H1 (cell line): ENCODE data around the gene TMEM164. TPM values are rescaled to one million over a fixed set of nuclear protein-coding genes. Genes with fewer than 3 reads are reported as not detected.

Source experiments
- CTCF ChIA-PET: fragments of 300-600 bp; sonication (Branson Sonifier 250); formaldehyde crosslinking; loops from one replicate; lab custom pipeline; 2021; ENCODE audit not compliant: partially characterized antibody; lab: Charles Lee
- POLR2A ChIA-PET: fragments of 300-600 bp; sonication (Branson Sonifier 250); formaldehyde crosslinking; loops from one replicate; lab custom pipeline; 2021; ENCODE audit warnings: inconsistent platforms; ENCODE audit not compliant: partially characterized antibody; lab: Charles Lee
- DNase-seq, 2 experiments: peaks; one replicate each; pipeline versions ENCODE4 v3.0.0 to v3.0.0-alpha.2; 2010 to 2022; ENCODE audit warnings: low spot score in 2 of 2, low read depth in 1 of 2, mixed read lengths in 1 of 2
- FAIRE-seq: peaks from 2 replicates; lab custom pipeline; 2011; peaks lifted over from hg19 to GRCh38; lab: Jason Lieb, UNC
- H2AFZ ChIP-seq: 2 replicates; pipeline ENCODE4 v1.8.1; 2012; ENCODE audit warnings: low read length, inconsistent platforms
- H2AK5ac ChIP-seq: 2 replicates; pipeline ENCODE4 v1.6.1; 2013; ENCODE audit warnings: low read depth, low read length
- H2BK120ac ChIP-seq: replicated peaks from 2 replicates; pipeline ENCODE3; 2013; ENCODE audit warnings: low read depth, low read length, inconsistent platforms
- H2BK12ac ChIP-seq: 2 replicates; pipeline ENCODE4 v1.6.1; 2013; ENCODE audit warnings: low read depth, low read length
- H2BK15ac ChIP-seq: 2 replicates; pipeline ENCODE4 v1.6.1; 2013; ENCODE audit warnings: low read length
- H2BK20ac ChIP-seq: 2 replicates; pipeline ENCODE4 v1.6.1; 2013; ENCODE audit warnings: low read length
- H2BK5ac ChIP-seq: 2 replicates; pipeline ENCODE4 v1.6.1; 2013; ENCODE audit warnings: low read depth, low read length
- H3K14ac ChIP-seq: 2 replicates; pipeline ENCODE4 v1.6.1; 2013; ENCODE audit warnings: inconsistent platforms; ENCODE audit not compliant: insufficient read length
- H3K18ac ChIP-seq: 2 replicates; pipeline ENCODE4 v1.6.1; 2013; ENCODE audit warnings: low read length; ENCODE audit errors: extremely low read depth
- H3K23ac ChIP-seq: 2 replicates; pipeline ENCODE4 v1.6.1; 2013; ENCODE audit warnings: inconsistent platforms; ENCODE audit not compliant: insufficient read length
- H3K23me2 ChIP-seq: 2 replicates; pipeline ENCODE4 v1.6.1; 2013; ENCODE audit warnings: low read depth, low read length
- H3K27ac ChIP-seq: 2 replicates; pipeline ENCODE4 v1.6.1; 2011; ENCODE audit warnings: low read depth, low read length, inconsistent platforms
- H3K27me3 ChIP-seq, 4 experiments: replicated peaks in 1 of 4; 1 replicate in 1 of 4; 2 replicates in 3 of 4; pipeline versions ENCODE4 v1.6.1 to v1.8.1; 2011 to 2013; ENCODE audit warnings: low read length in 3 of 4, mild to moderate bottlenecking in 3 of 4, inconsistent platforms in 2 of 4, mixed read lengths in 2 of 4, moderate library complexity in 1 of 4; ENCODE audit not compliant: control insufficient read depth in 3 of 4, insufficient read depth in 3 of 4; ENCODE audit errors: extremely low read depth in 1 of 4
- H3K36me3 ChIP-seq, 4 experiments: 2 replicates each; pipeline versions ENCODE4 v1.6.1 to v1.8.1; 2011 to 2013; ENCODE audit warnings: mild to moderate bottlenecking in 4 of 4, low read length in 3 of 4, moderate library complexity in 2 of 4, control low read depth in 1 of 4, inconsistent platforms in 1 of 4; ENCODE audit not compliant: insufficient read depth in 4 of 4, control insufficient read depth in 2 of 4
- H3K4ac ChIP-seq: replicated peaks from 2 replicates; pipeline ENCODE3; 2013; ENCODE audit warnings: low read length, low read depth, mixed read lengths, inconsistent platforms; ENCODE audit not compliant: insufficient read length
- H3K4me1 ChIP-seq, 4 experiments: replicated peaks in 1 of 4; 1 replicate in 1 of 4; 2 replicates in 3 of 4; pipeline versions ENCODE4 v1.6.1 to v1.8.1; 2011 to 2013; ENCODE audit warnings: low read length in 3 of 4, inconsistent platforms in 2 of 4, mixed read lengths in 1 of 4; ENCODE audit not compliant: insufficient read depth in 4 of 4, control insufficient read depth in 3 of 4
- H3K4me2 ChIP-seq, 2 experiments: 2 replicates each; pipeline versions ENCODE4 v1.6.1 to v1.8.1; 2011 to 2013; ENCODE audit warnings: low read depth in 2 of 2, low read length in 2 of 2, control low read depth in 1 of 2, inconsistent platforms in 1 of 2, mild to moderate bottlenecking in 1 of 2; ENCODE audit not compliant: insufficient read depth in 1 of 2
- H3K4me3 ChIP-seq, 4 experiments: fragments of 200-600, 300-600 bp in 1 of 4; sonication (generic), shearing (Covaris generic), sonication (Bioruptor Twin) in 1 of 4; 2 replicates each; pipeline versions ENCODE4 v1.5.1 to v1.8.1; 2011 to 2016; ENCODE audit warnings: low read length in 4 of 4, low read depth in 3 of 4, control low read depth in 2 of 4, inconsistent platforms in 2 of 4, mild to moderate bottlenecking in 2 of 4, mixed read lengths in 1 of 4, moderate library complexity in 1 of 4; ENCODE audit not compliant: insufficient read depth in 2 of 4; ENCODE audit errors: extremely low read depth in 1 of 4
- H3K56ac ChIP-seq: replicated peaks from 2 replicates; pipeline ENCODE3; 2013; ENCODE audit warnings: low read depth, mild to moderate bottlenecking, mixed read lengths, low read length, inconsistent platforms; ENCODE audit not compliant: insufficient read length
- H3K79me1 ChIP-seq: 2 replicates; pipeline ENCODE4 v1.6.1; 2013; ENCODE audit warnings: low read depth, low read length, control low read depth
- H3K79me2 ChIP-seq, 2 experiments: 2 replicates each; pipeline versions ENCODE4 v1.6.1 to v1.8.1; 2012 to 2013; ENCODE audit warnings: low read length in 2 of 2, mild to moderate bottlenecking in 2 of 2, inconsistent platforms in 1 of 2; ENCODE audit not compliant: insufficient read depth in 2 of 2, control insufficient read depth in 1 of 2
- H3K9ac ChIP-seq, 4 experiments: replicated peaks in 1 of 4; 1 replicate in 1 of 4; 2 replicates in 3 of 4; pipeline versions ENCODE4 v1.6.1 to v1.8.1; 2011 to 2013; ENCODE audit warnings: low read depth in 3 of 4, low read length in 3 of 4, control low read depth in 2 of 4, mild to moderate bottlenecking in 2 of 4, moderate library complexity in 2 of 4, inconsistent platforms in 1 of 4; ENCODE audit errors: extremely low read depth in 1 of 4
- H3K9me3 ChIP-seq, 2 experiments: 2 replicates each; pipeline versions ENCODE4 v1.6.1 to v1.8.1; 2012 to 2013; ENCODE audit warnings: mild to moderate bottlenecking in 2 of 2, moderate library complexity in 2 of 2, control low read depth in 1 of 2, inconsistent platforms in 1 of 2, low read depth in 1 of 2, low read length in 1 of 2, mixed read lengths in 1 of 2; ENCODE audit not compliant: insufficient read depth in 2 of 2
- H4K20me1 ChIP-seq, 2 experiments: replicated peaks in 1 of 2; 2 replicates each; pipeline versions ENCODE3 to v1.8.1; 2011 to 2013; ENCODE audit warnings: inconsistent platforms in 2 of 2, low read length in 2 of 2, mild to moderate bottlenecking in 1 of 2; ENCODE audit not compliant: insufficient read depth in 2 of 2, control insufficient read depth in 1 of 2
- H4K5ac ChIP-seq: 2 replicates; pipeline ENCODE4 v1.6.1; 2013; ENCODE audit warnings: low read length, low read depth, mixed read lengths, inconsistent platforms; ENCODE audit not compliant: insufficient read length
- H4K8ac ChIP-seq: 2 replicates; pipeline ENCODE4 v1.8.0; 2013; ENCODE audit warnings: mild to moderate bottlenecking, moderate library complexity, low read length, inconsistent platforms; ENCODE audit not compliant: insufficient read depth; ENCODE audit errors: extremely low read depth
- H4K91ac ChIP-seq: replicated peaks from 2 replicates; pipeline ENCODE3; 2013; ENCODE audit warnings: low read length, mixed read lengths, inconsistent platforms; ENCODE audit not compliant: insufficient read length
- BCL11A ChIP-seq, 2 experiments: IDR thresholded peaks; one replicate each; pipeline ENCODE4 v1.6.1; 2011; ENCODE audit warnings: low read depth in 2 of 2, low read length in 2 of 2, mild to moderate bottlenecking in 2 of 2
- CHD2 ChIP-seq: IDR thresholded peaks from 2 replicates; pipeline ENCODE4 v1.6.1; 2012; ENCODE audit warnings: low read length, improper control_type of control experiment
- EZH2 ChIP-seq: fragments of 200-600 bp; sonication (generic); IDR thresholded peaks from 2 replicates; pipeline ENCODE4 v1.7.1; 2012; ENCODE audit warnings: low read depth, mild to moderate bottlenecking, moderate library complexity, low read length, inconsistent platforms; ENCODE audit not compliant: severe bottlenecking
- GABPA ChIP-seq: IDR thresholded peaks from 2 replicates; pipeline ENCODE4 v1.6.1; 2011; ENCODE audit warnings: mild to moderate bottlenecking, low read length, moderate library complexity, borderline replicate concordance; ENCODE audit not compliant: insufficient read depth
- NANOG ChIP-seq: IDR thresholded peaks from 2 replicates; pipeline ENCODE4 v1.6.1; 2011; ENCODE audit warnings: low read length, low read depth, mild to moderate bottlenecking, inconsistent platforms; ENCODE audit not compliant: insufficient read depth, poor library complexity, severe bottlenecking
- RXRA ChIP-seq: IDR thresholded peaks from 2 replicates; pipeline ENCODE4 v1.6.1; 2011; ENCODE audit warnings: low read depth, mild to moderate bottlenecking, low read length, moderate library complexity; ENCODE audit not compliant: insufficient read depth
- SAP30 ChIP-seq: fragments of 300-600 bp; sonication (generic); IDR thresholded peaks from 2 replicates; pipeline ENCODE4 v1.7.1; 2012; ENCODE audit warnings: low read length, moderate library complexity, mild to moderate bottlenecking, inconsistent platforms; ENCODE audit not compliant: insufficient read depth, insufficient replicate concordance
- TAF7 ChIP-seq: optimal IDR thresholded peaks from 2 replicates; pipeline ENCODE3; 2011; ENCODE audit warnings: low read depth, mild to moderate bottlenecking, inconsistent platforms, low read length, moderate library complexity, borderline replicate concordance
- TCF12 ChIP-seq: IDR thresholded peaks from 2 replicates; pipeline ENCODE4 v1.6.1; 2011; ENCODE audit warnings: low read depth, mild to moderate bottlenecking, low read length
- WGBS, 2 experiments: shearing (Covaris generic) in 1 of 2; methylation state at CpG; one replicate each; pipeline versions ENCODE4 v1.1.6 to v1.1.7; 2013 to 2015; ENCODE audit warnings: low lambda C conversion rate in 2 of 2, mixed read lengths in 2 of 2, inconsistent platforms in 1 of 2, low coverage in 1 of 2, missing lambda C conversion rate in 1 of 2; ENCODE audit not compliant: insufficient replicate concordance in 2 of 2, insufficient coverage in 1 of 2, insufficient read length in 1 of 2; ENCODE audit errors: extremely low coverage in 1 of 2, missing lambda C conversion rate in 1 of 2; 5-methylcytosine and 5-hydroxymethylcytosine counted together
- polyA plus RNA-seq, 7 experiments: library from polyadenylated mRNA; depleted of rRNA in 3 of 7; stranded (reverse) in 5 of 7; unstranded in 2 of 7; fragments of >200 nt in 5 of 7; fragments of 200-250 nt in 2 of 7; gene quantifications; 1 replicate in 5 of 7; 2 replicates in 1 of 7; 4 replicates in 1 of 7; pipeline versions ENCODE4 v1.2.1 to v1.2.3, GENCODE V29; 2011 to 2013; ENCODE audit warnings: missing spikeins in 2 of 7, mixed read lengths in 2 of 7
- total RNA-seq: library from RNA; stranded (reverse); fragmentation: NEBNext Ultra II Directional; extraction: Animal tissue kit (Norgen Biotek cat#: 25700); gene quantifications from 2 replicates; pipeline ENCODE4 v1.2.1, GENCODE V29; 2021

TMEM164 gene
- total and polyA plus RNA-seq, 2 of the 8 experiments (the other 6 are each of a cell fraction or from before 2014, with no cell fraction given), result 7.3 to 14.8 TPM

GRCh38 chrX:110182362-110182761 is 179.4 kb downstream of the TMEM164 start:
- Histone ChIP-seq H2AFZ (no peak overlapping the region), H3K36me3 (no peaks in the 10 kb centered on the region), H3K4me2 (no peak overlapping the region), H3K23me2 (no peaks in the 10 kb centered on the region; the same call in 1 of the 2 replicates), H3K56ac (no peak overlapping the region), H3K27me3 (no peaks in the 10 kb centered on the region), H3K9me3 (no peaks in the 10 kb centered on the region), H2BK12ac (no peak overlapping the region), H3K4me3 (no peak overlapping the region), H2BK20ac (no peak overlapping the region), H2BK15ac (no peak overlapping the region), H3K18ac (no peak overlapping the region), H3K14ac (no peak overlapping the region), H4K5ac (no peak overlapping the region), H2AK5ac (no peak overlapping the region), H3K9ac (no peak overlapping the region), H4K20me1 (no peaks in the 10 kb centered on the region), H2BK5ac (no peak overlapping the region), H3K27ac (no peak overlapping the region), H3K23ac (no peak overlapping the region), H4K91ac (no peak overlapping the region), H4K8ac (no peak overlapping the region), H2BK120ac (no peak overlapping the region), H3K79me1 (no peaks in the 10 kb centered on the region), H3K4me1 (no peaks in the 10 kb centered on the region; a peak in 2 of 7 replicates), H3K4ac (no peak overlapping the region), H3K79me2 (no peaks in the 10 kb centered on the region)
- DNase-seq, result no peak
- WGBS, 2 experiments, result 86% methylated on average over 1 of the region's 1 CpG; no CpG with 5 or more reads in 1 of the 2 experiments
- no peak for TF ChIP-seq CHD2
- TF ChIP-seq GABPA, result no peak
- TF ChIP-seq TAF7, result no peak
- no peak for TF ChIP-seq NANOG
- no peak for TF ChIP-seq TCF12
- no peak for TF ChIP-seq BCL11A (IDR thresholded peaks at IDR 0.05; ENCODE audit: low read depth in 2 of 2, low read length in 2 of 2)
- TF ChIP-seq RXRA, result no peak
- no peak for TF ChIP-seq EZH2
- TF ChIP-seq SAP30, result no peak
- CTCF ChIA-PET, result interaction anchor here (1.3 to 34.1 kb wide), 5 partner anchors 9 to 229 kb away, joined by 3 to 742 read pairs (median 6); no protein-coding TSS in a partner anchor
- no peak for FAIRE-seq
- POLR2A ChIA-PET, result interaction anchor here (1.1 kb wide), 1 partner anchor 28 kb away, joined by 4 read pairs; no protein-coding TSS in a partner anchor
